ENCODE measurements around the gene ZMYND8. TPM values are rescaled to one million over a fixed set of nuclear protein-coding genes. Genes with fewer than 3 reads are reported as not detected.

Gene ZMYND8
- total and polyA plus RNA-seq, 11 donors, result 11.3 to 46.4 (median 28.7) TPM

- WGBS, 4 donors, result 88 to 100% (median 97%) methylated on average over 1 of the region's 1 CpG
- no peak overlapping the region for H3K27ac ChIP-seq
- no peak for DNase-seq
- H3K27me3 ChIP-seq, result no peaks in the 10 kb centered on the region
- peaks cover 0 to 11% (median 2%) of the 10 kb centered on the region in 12 donors for H3K4me1 ChIP-seq
- TF ChIP-seq CTCF (IDR thresholded peaks at IDR 0.05), result no peak
- no peak for TF ChIP-seq POLR2A (IDR thresholded peaks at IDR 0.05)
- H3K36me3 ChIP-seq, result peaks cover 0 to 97% (median 88%) of the 10 kb centered on the region in 9 donors
- H3K9me3 ChIP-seq, result no peaks in the 10 kb centered on the region
- H3K4me3 ChIP-seq, result no peak overlapping the region
- intact Hi-C loops (cut with DNase I), result no loop called here
- no peak for ATAC-seq
These were observed 132.6 kb downstream of the ZMYND8 start for GRCh38 chr20:47223896-47224295.

DNA sequence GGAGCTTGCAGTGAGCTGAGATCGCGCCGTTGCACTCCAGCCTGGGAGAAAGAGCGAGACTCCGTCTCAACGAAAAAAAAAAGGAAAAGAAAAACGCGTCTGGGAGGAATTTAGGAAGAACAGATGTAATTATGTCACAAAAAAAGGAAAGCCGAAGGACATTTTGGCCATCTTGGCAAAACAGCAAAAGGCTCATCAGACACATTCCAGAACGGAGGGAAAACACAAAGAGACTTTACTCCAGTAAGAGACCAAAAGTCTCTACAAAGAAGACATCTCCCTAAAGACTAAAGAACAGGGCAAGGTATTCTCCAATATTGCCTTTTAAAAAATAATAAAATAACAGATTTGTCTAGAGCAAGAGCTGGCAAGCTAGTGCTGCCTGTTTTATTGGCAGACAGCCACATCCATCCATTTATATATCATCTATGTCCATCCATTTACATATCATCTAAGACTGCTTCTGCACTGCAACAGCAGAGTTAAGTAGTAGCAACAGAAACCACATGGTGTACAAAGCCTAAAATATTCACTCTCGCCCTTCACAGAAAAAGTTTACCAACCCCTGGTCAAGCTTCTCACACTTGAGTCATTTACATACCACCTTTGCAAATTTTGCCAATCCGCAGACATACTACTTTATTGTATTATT lies 133.9 kb downstream of the ZMYND8 start:
- intact Hi-C loops (cut with DNase I), result no loop called here
- Histone ChIP-seq H3K9me3 (no peaks in the 10 kb centered on the region), H3K4me3 (no peak overlapping the region), H3K4me1 (peaks cover 0 to 9% (median 0%) of the 10 kb centered on the region in 12 donors), H3K27ac (no peak overlapping the region), H3K36me3 (peaks cover 0 to 94% (median 76%) of the 10 kb centered on the region in 9 donors), H3K27me3 (no peaks in the 10 kb centered on the region)
- DNase-seq, result no peak
- ATAC-seq, result no peak
- 94 to 96% (median 94%) methylated on average over 12 of the region's 12 CpGs for WGBS, 4 donors
- no peak for TF ChIP-seq CTCF (IDR thresholded peaks at IDR 0.05)
- no peak for TF ChIP-seq POLR2A (IDR thresholded peaks at IDR 0.05)

DNA sequence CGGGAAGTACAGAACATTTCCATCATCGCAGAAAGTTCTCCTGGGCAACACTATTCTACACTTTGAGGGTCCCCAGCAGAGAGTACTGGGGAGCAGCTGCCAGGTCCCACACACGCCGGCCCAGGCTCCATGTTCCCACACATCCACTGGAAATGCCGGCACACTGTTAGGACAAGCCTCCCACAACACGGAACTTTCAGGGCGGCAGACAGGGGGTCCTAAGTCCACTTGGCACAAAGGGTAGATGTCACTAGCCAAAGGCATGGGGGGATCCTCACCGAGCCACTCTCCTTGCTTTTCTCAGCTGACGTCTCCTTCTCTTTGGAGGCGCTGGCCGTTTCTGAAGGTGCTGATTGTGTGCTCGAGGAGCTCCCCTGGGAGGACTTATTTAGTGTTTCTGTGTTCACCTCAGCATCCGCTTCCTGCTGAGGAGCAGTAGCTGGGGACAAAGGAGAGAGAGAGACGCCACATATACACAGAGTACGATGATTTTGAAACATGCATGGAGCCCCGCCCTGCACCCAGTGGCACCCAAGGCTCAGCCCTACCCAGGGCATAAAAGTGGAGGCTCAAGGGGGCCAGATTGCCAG lies 135.4 kb downstream of the ZMYND8 start:
- H3K9me3 ChIP-seq, result no peaks in the 10 kb centered on the region
- intact Hi-C loops (cut with DNase I), result no loop called here
- H3K27me3 ChIP-seq, result no peaks in the 10 kb centered on the region
- ATAC-seq (no peak), DNase-seq (no peak)
- no peak overlapping the region for H3K27ac ChIP-seq
- no peak overlapping the region for H3K4me3 ChIP-seq
- peaks cover 0 to 91% (median 74%) of the 10 kb centered on the region in 9 donors for H3K36me3 ChIP-seq
- H3K4me1 ChIP-seq, result peaks cover 0 to 20% (median 0%) of the 10 kb centered on the region in 12 donors
- TF ChIP-seq CTCF (IDR thresholded peaks at IDR 0.05) (no peak), POLR2A (IDR thresholded peaks at IDR 0.05) (no peak)
- WGBS, 4 donors, result 84 to 91% (median 86%) methylated on average over 16 of the region's 16 CpGs

DNA sequence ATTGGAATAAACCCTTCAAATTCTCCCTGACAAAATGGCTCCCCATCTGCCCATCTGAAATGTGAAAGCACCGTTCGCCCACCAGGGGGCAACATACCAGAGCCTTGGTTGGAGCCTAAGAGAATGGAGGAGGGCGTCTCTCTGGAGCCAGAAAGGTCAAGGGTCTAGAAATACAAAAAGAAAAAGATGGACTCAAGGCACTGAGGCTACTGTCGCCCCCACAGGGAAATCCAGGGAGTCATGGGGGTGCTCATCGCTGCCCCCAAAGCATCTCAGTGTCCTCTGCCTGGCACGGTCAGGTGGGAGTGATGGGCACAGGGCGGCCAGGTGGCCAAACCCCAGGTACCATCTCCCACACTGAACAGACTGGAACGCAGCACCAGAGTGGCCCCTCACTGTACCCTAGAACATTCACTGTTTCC lies 136.3 kb downstream of the ZMYND8 start:
- 91 to 95% (median 94%) methylated on average over 8 of the region's 8 CpGs for WGBS, 4 donors
- intact Hi-C loops (cut with DNase I), result no loop called here
- DNase-seq, result no peak
- Histone ChIP-seq H3K4me3 (no peak overlapping the region), H3K36me3 (peaks cover 0 to 95% (median 72%) of the 10 kb centered on the region in 9 donors), H3K9me3 (no peaks in the 10 kb centered on the region), H3K27ac (no peak overlapping the region), H3K4me1 (peaks cover 0 to 20% (median 0%) of the 10 kb centered on the region in 12 donors), H3K27me3 (no peaks in the 10 kb centered on the region)
- TF ChIP-seq POLR2A (IDR thresholded peaks at IDR 0.05) (no peak), CTCF (IDR thresholded peaks at IDR 0.05) (peak in 11 of 12 donors; percentile 19 to 55 (median 42))
- peak in 2 of 4 donors; percentile 25 to 38 for ATAC-seq

All from heart left ventricle (tissue), 16 donors.